Hepatocyte (in vitro differentiated cells): ENCODE measurements around the gene CNTN4.

Experiments
- CTCF ChIP-seq: fragments of 200-600 bp; sonication (generic); IDR thresholded peaks from 2 replicates; pipeline ENCODE4 v1.5.1; 2016; ENCODE audit warnings: antibody characterized with exemption, mild to moderate bottlenecking; ENCODE audit not compliant: poor library complexity
- EZH2 ChIP-seq: fragments of 200-600 bp; sonication (generic); IDR thresholded peaks from 2 replicates; pipeline ENCODE4 v1.6.1; 2016; ENCODE audit warnings: antibody characterized with exemption, mild to moderate bottlenecking, borderline replicate concordance

- TF ChIP-seq CTCF: no peak
- no peak for TF ChIP-seq EZH2
Observed at GRCh38 chr3:2645001-2645400, 546.3 kb downstream of the CNTN4 start.
